Measurements from ENCODE around the gene TRIM52. TPM values are rescaled to one million over a fixed set of nuclear protein-coding genes. Genes with fewer than 3 reads are reported as not detected.

TRIM52 gene
- total and polyA plus RNA-seq, 2 of the 13 experiments (the other 11 are each of a cell fraction or from before 2014, with no cell fraction given) = 7.2 to 11.6 TPM

DNA sequence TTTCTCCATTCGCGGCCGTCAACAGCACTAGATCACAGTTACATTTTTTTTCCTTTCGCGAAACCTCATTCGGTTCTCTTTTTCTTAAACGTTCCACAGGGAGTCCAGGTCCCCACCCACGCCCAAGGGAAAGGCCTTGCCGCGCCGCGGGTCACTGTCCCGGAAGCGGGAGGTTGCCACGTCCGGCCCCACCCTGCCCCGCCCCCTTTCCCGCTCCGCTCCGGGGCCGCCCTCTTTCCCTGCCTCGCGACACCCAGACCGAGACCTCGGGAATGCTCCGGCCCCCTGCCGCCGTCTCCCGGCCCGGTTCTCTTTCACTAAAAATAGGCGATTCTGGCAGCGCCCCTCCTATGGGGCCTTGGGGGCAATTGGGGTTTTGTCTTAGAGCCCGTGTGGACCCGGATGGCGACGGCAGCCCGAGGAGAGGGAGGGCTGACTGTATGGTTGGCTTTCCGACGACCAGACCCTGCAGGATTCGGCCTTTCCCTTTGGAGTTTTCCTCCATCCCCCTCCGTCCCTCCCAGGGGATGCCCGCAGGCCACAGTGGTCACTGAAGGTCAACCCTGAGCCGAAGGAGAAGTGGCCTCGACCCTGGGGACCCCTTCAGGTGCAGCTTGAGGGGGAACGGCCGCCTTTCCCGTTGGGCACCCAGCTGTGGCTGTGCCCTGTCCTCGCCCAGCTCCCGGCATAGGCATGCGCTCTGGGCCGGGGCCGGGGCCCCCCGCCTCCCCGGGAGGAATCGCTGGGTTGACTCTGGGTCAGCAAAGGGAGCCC, 14.5 kb downstream of the TRIM52 start (continued):
- TF ChIP-seq, protein P1, sequence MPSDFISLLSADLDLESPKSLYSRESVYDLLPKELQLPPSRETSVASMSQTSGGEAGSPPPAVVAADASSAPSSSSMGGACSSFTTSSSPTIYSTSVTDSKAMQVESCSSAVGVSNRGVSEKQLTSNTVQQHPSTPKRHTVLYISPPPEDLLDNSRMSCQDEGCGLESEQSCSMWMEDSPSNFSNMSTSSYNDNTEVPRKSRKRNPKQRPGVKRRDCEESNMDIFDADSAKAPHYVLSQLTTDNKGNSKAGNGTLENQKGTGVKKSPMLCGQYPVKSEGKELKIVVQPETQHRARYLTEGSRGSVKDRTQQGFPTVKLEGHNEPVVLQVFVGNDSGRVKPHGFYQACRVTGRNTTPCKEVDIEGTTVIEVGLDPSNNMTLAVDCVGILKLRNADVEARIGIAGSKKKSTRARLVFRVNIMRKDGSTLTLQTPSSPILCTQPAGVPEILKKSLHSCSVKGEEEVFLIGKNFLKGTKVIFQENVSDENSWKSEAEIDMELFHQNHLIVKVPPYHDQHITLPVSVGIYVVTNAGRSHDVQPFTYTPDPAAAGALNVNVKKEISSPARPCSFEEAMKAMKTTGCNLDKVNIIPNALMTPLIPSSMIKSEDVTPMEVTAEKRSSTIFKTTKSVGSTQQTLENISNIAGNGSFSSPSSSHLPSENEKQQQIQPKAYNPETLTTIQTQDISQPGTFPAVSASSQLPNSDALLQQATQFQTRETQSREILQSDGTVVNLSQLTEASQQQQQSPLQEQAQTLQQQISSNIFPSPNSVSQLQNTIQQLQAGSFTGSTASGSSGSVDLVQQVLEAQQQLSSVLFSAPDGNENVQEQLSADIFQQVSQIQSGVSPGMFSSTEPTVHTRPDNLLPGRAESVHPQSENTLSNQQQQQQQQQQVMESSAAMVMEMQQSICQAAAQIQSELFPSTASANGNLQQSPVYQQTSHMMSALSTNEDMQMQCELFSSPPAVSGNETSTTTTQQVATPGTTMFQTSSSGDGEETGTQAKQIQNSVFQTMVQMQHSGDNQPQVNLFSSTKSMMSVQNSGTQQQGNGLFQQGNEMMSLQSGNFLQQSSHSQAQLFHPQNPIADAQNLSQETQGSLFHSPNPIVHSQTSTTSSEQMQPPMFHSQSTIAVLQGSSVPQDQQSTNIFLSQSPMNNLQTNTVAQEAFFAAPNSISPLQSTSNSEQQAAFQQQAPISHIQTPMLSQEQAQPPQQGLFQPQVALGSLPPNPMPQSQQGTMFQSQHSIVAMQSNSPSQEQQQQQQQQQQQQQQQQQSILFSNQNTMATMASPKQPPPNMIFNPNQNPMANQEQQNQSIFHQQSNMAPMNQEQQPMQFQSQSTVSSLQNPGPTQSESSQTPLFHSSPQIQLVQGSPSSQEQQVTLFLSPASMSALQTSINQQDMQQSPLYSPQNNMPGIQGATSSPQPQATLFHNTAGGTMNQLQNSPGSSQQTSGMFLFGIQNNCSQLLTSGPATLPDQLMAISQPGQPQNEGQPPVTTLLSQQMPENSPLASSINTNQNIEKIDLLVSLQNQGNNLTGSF (CRISPR knock-in tag; IDR thresholded peaks at IDR 0.05) = no peak
- TF ChIP-seq ZNF629 (CRISPR knock-in tag; conservative IDR thresholded peaks at IDR 0.05) (no peak), ZNF180 (CRISPR knock-in tag; IDR thresholded peaks at IDR 0.05; ENCODE audit: borderline replicate concordance, low read depth) (no peak), CREM (IDR thresholded peaks at IDR 0.05) (0 out of 2 replicates have a peak, but pooled peaks have one; percentile 11), CREM (CRISPR knock-in tag; IDR thresholded peaks at IDR 0.05) (no peak), AGO2 (optimal IDR thresholded peaks at IDR 0.05; ENCODE audit: low read depth, low read length) (peak; percentile 89)
- TF ChIP-seq, protein P2, sequence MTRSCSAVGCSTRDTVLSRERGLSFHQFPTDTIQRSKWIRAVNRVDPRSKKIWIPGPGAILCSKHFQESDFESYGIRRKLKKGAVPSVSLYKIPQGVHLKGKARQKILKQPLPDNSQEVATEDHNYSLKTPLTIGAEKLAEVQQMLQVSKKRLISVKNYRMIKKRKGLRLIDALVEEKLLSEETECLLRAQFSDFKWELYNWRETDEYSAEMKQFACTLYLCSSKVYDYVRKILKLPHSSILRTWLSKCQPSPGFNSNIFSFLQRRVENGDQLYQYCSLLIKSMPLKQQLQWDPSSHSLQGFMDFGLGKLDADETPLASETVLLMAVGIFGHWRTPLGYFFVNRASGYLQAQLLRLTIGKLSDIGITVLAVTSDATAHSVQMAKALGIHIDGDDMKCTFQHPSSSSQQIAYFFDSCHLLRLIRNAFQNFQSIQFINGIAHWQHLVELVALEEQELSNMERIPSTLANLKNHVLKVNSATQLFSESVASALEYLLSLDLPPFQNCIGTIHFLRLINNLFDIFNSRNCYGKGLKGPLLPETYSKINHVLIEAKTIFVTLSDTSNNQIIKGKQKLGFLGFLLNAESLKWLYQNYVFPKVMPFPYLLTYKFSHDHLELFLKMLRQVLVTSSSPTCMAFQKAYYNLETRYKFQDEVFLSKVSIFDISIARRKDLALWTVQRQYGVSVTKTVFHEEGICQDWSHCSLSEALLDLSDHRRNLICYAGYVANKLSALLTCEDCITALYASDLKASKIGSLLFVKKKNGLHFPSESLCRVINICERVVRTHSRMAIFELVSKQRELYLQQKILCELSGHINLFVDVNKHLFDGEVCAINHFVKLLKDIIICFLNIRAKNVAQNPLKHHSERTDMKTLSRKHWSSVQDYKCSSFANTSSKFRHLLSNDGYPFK (CRISPR knock-in tag; IDR thresholded peaks at IDR 0.05; ENCODE audit: borderline replicate concordance) = no peak
- TF ChIP-seq, protein P3, sequence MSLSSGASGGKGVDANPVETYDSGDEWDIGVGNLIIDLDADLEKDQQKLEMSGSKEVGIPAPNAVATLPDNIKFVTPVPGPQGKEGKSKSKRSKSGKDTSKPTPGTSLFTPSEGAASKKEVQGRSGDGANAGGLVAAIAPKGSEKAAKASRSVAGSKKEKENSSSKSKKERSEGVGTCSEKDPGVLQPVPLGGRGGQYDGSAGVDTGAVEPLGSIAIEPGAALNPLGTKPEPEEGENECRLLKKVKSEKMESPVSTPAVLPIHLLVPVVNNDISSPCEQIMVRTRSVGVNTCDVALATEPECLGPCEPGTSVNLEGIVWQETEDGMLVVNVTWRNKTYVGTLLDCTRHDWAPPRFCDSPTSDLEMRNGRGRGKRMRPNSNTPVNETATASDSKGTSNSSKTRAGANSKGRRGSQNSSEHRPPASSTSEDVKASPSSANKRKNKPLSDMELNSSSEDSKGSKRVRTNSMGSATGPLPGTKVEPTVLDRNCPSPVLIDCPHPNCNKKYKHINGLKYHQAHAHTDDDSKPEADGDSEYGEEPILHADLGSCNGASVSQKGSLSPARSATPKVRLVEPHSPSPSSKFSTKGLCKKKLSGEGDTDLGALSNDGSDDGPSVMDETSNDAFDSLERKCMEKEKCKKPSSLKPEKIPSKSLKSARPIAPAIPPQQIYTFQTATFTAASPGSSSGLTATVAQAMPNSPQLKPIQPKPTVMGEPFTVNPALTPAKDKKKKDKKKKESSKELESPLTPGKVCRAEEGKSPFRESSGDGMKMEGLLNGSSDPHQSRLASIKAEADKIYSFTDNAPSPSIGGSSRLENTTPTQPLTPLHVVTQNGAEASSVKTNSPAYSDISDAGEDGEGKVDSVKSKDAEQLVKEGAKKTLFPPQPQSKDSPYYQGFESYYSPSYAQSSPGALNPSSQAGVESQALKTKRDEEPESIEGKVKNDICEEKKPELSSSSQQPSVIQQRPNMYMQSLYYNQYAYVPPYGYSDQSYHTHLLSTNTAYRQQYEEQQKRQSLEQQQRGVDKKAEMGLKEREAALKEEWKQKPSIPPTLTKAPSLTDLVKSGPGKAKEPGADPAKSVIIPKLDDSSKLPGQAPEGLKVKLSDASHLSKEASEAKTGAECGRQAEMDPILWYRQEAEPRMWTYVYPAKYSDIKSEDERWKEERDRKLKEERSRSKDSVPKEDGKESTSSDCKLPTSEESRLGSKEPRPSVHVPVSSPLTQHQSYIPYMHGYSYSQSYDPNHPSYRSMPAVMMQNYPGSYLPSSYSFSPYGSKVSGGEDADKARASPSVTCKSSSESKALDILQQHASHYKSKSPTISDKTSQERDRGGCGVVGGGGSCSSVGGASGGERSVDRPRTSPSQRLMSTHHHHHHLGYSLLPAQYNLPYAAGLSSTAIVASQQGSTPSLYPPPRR (CRISPR knock-in tag; IDR thresholded peaks at IDR 0.05; ENCODE audit: borderline replicate concordance) = 0 out of 2 replicates have a peak, but pooled peaks have one; percentile 33
- TF ChIP-seq, protein P4, sequence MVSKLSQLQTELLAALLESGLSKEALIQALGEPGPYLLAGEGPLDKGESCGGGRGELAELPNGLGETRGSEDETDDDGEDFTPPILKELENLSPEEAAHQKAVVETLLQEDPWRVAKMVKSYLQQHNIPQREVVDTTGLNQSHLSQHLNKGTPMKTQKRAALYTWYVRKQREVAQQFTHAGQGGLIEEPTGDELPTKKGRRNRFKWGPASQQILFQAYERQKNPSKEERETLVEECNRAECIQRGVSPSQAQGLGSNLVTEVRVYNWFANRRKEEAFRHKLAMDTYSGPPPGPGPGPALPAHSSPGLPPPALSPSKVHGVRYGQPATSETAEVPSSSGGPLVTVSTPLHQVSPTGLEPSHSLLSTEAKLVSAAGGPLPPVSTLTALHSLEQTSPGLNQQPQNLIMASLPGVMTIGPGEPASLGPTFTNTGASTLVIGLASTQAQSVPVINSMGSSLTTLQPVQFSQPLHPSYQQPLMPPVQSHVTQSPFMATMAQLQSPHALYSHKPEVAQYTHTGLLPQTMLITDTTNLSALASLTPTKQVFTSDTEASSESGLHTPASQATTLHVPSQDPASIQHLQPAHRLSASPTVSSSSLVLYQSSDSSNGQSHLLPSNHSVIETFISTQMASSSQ (IDR thresholded peaks at IDR 0.05; ENCODE audit: low read depth) = no peak
- TF ChIP-seq, protein P4 (CRISPR knock-in tag; IDR thresholded peaks at IDR 0.05; ENCODE audit: borderline replicate concordance) = peak; percentile 46; the same call in 1 of the 2 replicates

Data from HepG2 (cell line).